PFSK-1 (cell line): ENCODE measurements around the gene WDR64.

Experiments
- POLR2AphosphoS5 ChIP-seq: IDR thresholded peaks from 2 replicates; pipeline ENCODE4 v1.6.1; 2012; ENCODE audit warnings: low read depth, mild to moderate bottlenecking, control low read depth, low read length, moderate library complexity
- REST ChIP-seq, 2 experiments: IDR thresholded peaks; 2 replicates each; pipeline versions ENCODE4 v1.6.1 to v1.8.0; 2011 to 2012; ENCODE audit warnings: low read depth in 2 of 2, low read length in 2 of 2, control low read depth in 1 of 2, inconsistent platforms in 1 of 2, mild to moderate bottlenecking in 1 of 2, moderate library complexity in 1 of 2; ENCODE audit not compliant: insufficient read depth in 1 of 2
- TAF1 ChIP-seq: IDR thresholded peaks from 2 replicates; pipeline ENCODE4 v1.6.1; 2012; ENCODE audit warnings: low read length, control low read depth, borderline replicate concordance; ENCODE audit not compliant: insufficient read depth

GRCh38 chr1:241827264-241827663 lies 175.2 kb downstream of the WDR64 start:
- TF ChIP-seq POLR2AphosphoS5, result no peak
- no peak for TF ChIP-seq REST (IDR thresholded peaks at IDR 0.05; ENCODE audit: insufficient read depth in 1 of 2, low read depth in 2 of 2, low read length in 2 of 2)
- no peak for TF ChIP-seq TAF1
